K562 (cell line): ENCODE measurements around the gene ZC3H10. TPM values are rescaled to one million over a fixed set of nuclear protein-coding genes. Genes with fewer than 3 reads are reported as not detected.
A peak's percentile ranks its signal among the peaks of the same experiment; 100 is the strongest.

Source experiments
- CBX1 ChIP-seq: sonication (generic); IDR thresholded peaks from 2 replicates; pipeline ENCODE4 v1.6.1; 2016; ENCODE audit warnings: antibody characterized with exemption, low read depth, mild to moderate bottlenecking
- CHD2 ChIP-seq: IDR thresholded peaks from 2 replicates; pipeline ENCODE4 v1.6.1; 2011; ENCODE audit warnings: low read depth, low read length
- DMBX1 ChIP-seq: fragments of 250-450 bp; sonication (Bioruptor Pico); IDR thresholded peaks from 2 replicates; pipeline ENCODE4 v1.8.0; 2022; ENCODE audit warnings: inconsistent platforms, mild to moderate bottlenecking, moderate library complexity, borderline replicate concordance
- DNMT1 ChIP-seq: fragments of 450-650 bp; IDR thresholded peaks from 2 replicates; pipeline ENCODE4 v1.6.1; 2016; ENCODE audit warnings: antibody characterized with exemption, mild to moderate bottlenecking
- E2F3 ChIP-seq: fragments of 250-450 bp; sonication (Bioruptor Pico); IDR thresholded peaks from 2 replicates; pipeline ENCODE4 v1.4.0; 2020; ENCODE audit warnings: mild to moderate bottlenecking
- ESRRB ChIP-seq: fragments of 250-450 bp; sonication (Bioruptor Pico); IDR thresholded peaks from 2 replicates; pipeline ENCODE4 v1.5.0; 2020; ENCODE audit warnings: mild to moderate bottlenecking, moderate library complexity, borderline replicate concordance
- FIP1L1 ChIP-seq: fragments of 200-400 bp; formaldehyde crosslinking; IDR thresholded peaks from 2 replicates; pipeline ENCODE4 v1.6.1; 2018; ENCODE audit warnings: mild to moderate bottlenecking, low read depth, low read length; ENCODE audit not compliant: poor library complexity, severe bottlenecking
- GATA2 ChIP-seq: sonication (generic); formaldehyde crosslinking; IDR thresholded peaks from 2 replicates; pipeline ENCODE4 v1.4.0; 2020; ENCODE audit warnings: mild to moderate bottlenecking, missing genetic modification reagents
- HLTF ChIP-seq: fragments of 450-650 bp; IDR thresholded peaks from 2 replicates; pipeline ENCODE4 v1.6.1; 2016
- IFI16 ChIP-seq: fragments of 250-450 bp; sonication (Bioruptor Pico); IDR thresholded peaks from 2 replicates; pipeline ENCODE4 v2.1.2; 2022; ENCODE audit warnings: mild to moderate bottlenecking, inconsistent platforms
- KLF1 ChIP-seq: fragments of 450-650 bp; IDR thresholded peaks from 2 replicates; pipeline ENCODE4 v1.6.1; 2016; ENCODE audit warnings: missing genetic modification characterization, missing compliant biosample characterization
- L3MBTL2 ChIP-seq: fragments of 450-650 bp; IDR thresholded peaks from 2 replicates; pipeline ENCODE4 v1.6.1; 2016; ENCODE audit warnings: mild to moderate bottlenecking, moderate library complexity
- MLLT1 ChIP-seq, 2 experiments: fragments of 450-650 bp; IDR thresholded peaks; 2 replicates each; pipeline ENCODE4 v1.6.1; 2016
- NCOA1 ChIP-seq: fragments of 450-650 bp; IDR thresholded peaks from 2 replicates; pipeline ENCODE4 v1.6.1; 2016; ENCODE audit warnings: low read depth
- NFE2 ChIP-seq: IDR thresholded peaks from 2 replicates; pipeline ENCODE4 v1.6.1; 2014; ENCODE audit warnings: antibody characterized with exemption, low read depth
- NR3C1 ChIP-seq: sonication (generic); formaldehyde crosslinking; IDR thresholded peaks from 2 replicates; pipeline ENCODE4 v1.8.1; 2022; ENCODE audit warnings: missing genetic modification reagents
- PYGO2 ChIP-seq: fragments of 450-650 bp; IDR thresholded peaks from 2 replicates; pipeline ENCODE4 v1.6.1; 2016; ENCODE audit warnings: mild to moderate bottlenecking, missing genetic modification characterization, moderate library complexity, missing compliant biosample characterization
- RBM14 ChIP-seq: fragments of 200-400 bp; formaldehyde crosslinking; IDR thresholded peaks from 2 replicates; pipeline ENCODE4 v1.6.1; 2018; ENCODE audit warnings: low read depth, mild to moderate bottlenecking, low read length, moderate library complexity, borderline replicate concordance; ENCODE audit not compliant: insufficient read depth
- SAFB ChIP-seq: fragments of 200-400 bp; formaldehyde crosslinking; IDR thresholded peaks from 2 replicates; pipeline ENCODE4 v1.6.1; 2017; ENCODE audit warnings: low read depth, low read length, borderline replicate concordance
- SNAPC5 ChIP-seq: fragments of 250-450 bp; sonication (Bioruptor Pico); IDR thresholded peaks from 2 replicates; pipeline ENCODE4 v1.8.0; 2021; ENCODE audit warnings: moderate library complexity, mild to moderate bottlenecking, inconsistent platforms
- ZBTB17 ChIP-seq: fragments of 450-650 bp; formaldehyde crosslinking; IDR thresholded peaks from 2 replicates; pipeline ENCODE4 v1.4.0; 2020; ENCODE audit warnings: mild to moderate bottlenecking
- ZFP30 ChIP-seq: fragments of 250-450 bp; sonication (Bioruptor Pico); IDR thresholded peaks from 2 replicates; pipeline ENCODE4 v1.8.0; 2022; ENCODE audit warnings: moderate library complexity, mild to moderate bottlenecking, inconsistent platforms, borderline replicate concordance
- ZNF121 ChIP-seq: sonication (generic); formaldehyde crosslinking; conservative IDR thresholded peaks from 2 replicates; pipeline ENCODE4 v1.8.0; 2022; ENCODE audit warnings: missing genetic modification reagents
- ZNF140 ChIP-seq: fragments of 250-450 bp; sonication (Bioruptor Pico); IDR thresholded peaks from 2 replicates; pipeline ENCODE4 v1.8.0; 2021; ENCODE audit warnings: moderate library complexity, mild to moderate bottlenecking, inconsistent platforms
- ZNF212 ChIP-seq: fragments of 450-650 bp; formaldehyde crosslinking; IDR thresholded peaks from 2 replicates; pipeline ENCODE4 v1.4.0; 2020; ENCODE audit warnings: mild to moderate bottlenecking
- polyA plus RNA-seq, 8 experiments: library from polyadenylated mRNA; depleted of rRNA in 4 of 8; stranded (reverse) in 5 of 8; unstranded in 3 of 8; fragments of >200 nt; fragmentation: Nextera tagmentation in 2 of 8; fragmentation: Illumina TruSeq in 1 of 8; extraction: Ambion mirVana in 2 of 8; extraction: Trizol in 1 of 8; gene quantifications; 2 replicates each; pipeline versions ENCODE4 v1.2.1 to v1.2.3, GENCODE V29; 2011 to 2014; ENCODE audit warnings: inconsistent platforms in 1 of 8, missing spikeins in 1 of 8
- total RNA-seq, 7 experiments: library from RNA; depleted of rRNA in 6 of 7; stranded (reverse); fragments of >200 nt in 6 of 7; fragmentation: Illumina TruSeq in 2 of 7; extraction: Trizol in 2 of 7; gene quantifications; 2 replicates each; pipeline versions ENCODE4 v1.2.1 to v1.2.3, GENCODE V29; 2011 to 2021; ENCODE audit warnings: low replicate concordance in 1 of 7
- TF ChIP-seq, protein P1 (sequence below), 2 experiments: IDR thresholded peaks; 2 replicates each; pipeline ENCODE4 v1.6.1; 2012; ENCODE audit warnings: improper control_type of control experiment in 2 of 2, low read depth in 2 of 2, low read length in 2 of 2, borderline replicate concordance in 1 of 2
- TF ChIP-seq, protein P2 (sequence below): sonication (generic); IDR thresholded peaks from 2 replicates; pipeline ENCODE4 v1.6.1; 2016

Gene ZC3H10
- total and polyA plus RNA-seq, 9 of the 15 experiments (the other 6 are each of a cell fraction or from before 2014, with no cell fraction given): 0.31 to 4.1 (median 1.6) TPM

DNA sequence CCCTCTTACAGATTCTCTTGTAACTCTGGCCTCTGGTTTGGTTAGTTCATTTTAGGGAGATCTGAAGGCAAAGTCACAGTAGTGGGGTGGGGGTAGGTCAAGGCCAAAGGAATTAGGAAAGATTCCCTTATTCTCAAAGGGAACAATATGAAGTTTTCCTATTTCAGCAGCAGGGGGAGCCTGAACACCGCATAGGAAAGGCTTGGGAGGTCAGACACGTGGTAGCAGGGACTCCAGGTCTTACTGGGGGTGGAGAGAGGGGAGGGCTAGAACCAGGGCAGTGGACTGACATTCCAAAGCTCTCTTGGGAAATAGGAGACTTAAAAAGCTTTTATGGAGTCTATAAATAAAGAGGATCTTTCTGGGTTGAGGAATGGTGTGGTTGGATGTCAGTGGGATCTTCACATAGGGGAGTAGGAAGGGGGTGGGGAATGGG, 1.3 kb downstream of the ZC3H10 start (continued):
- TF ChIP-seq SNAPC5 (CRISPR knock-in tag) (no peak), ZNF121 (no peak), DNMT1 (no peak), MLLT1 (IDR thresholded peaks at IDR 0.05) (no peak), CHD2 (no peak), ZFP30 (CRISPR knock-in tag) (no peak), ZNF140 (no peak), DMBX1 (CRISPR knock-in tag) (no peak), HLTF (no peak), L3MBTL2 (peak; percentile 78), SAFB (no peak), NCOA1 (no peak), ZNF212 (CRISPR knock-in tag) (no peak), CBX1 (no peak), NFE2 (no peak), NR3C1 (CRISPR knock-in tag) (no peak), IFI16 (CRISPR knock-in tag) (no peak), PYGO2 (tag) (no peak), FIP1L1 (no peak), E2F3 (CRISPR knock-in tag) (no peak), RBM14 (no peak), KLF1 (tag) (no peak), ESRRB (CRISPR knock-in tag) (no peak), GATA2 (CRISPR knock-in tag) (no peak), ZBTB17 (no peak)
- TF ChIP-seq, protein P1, sequence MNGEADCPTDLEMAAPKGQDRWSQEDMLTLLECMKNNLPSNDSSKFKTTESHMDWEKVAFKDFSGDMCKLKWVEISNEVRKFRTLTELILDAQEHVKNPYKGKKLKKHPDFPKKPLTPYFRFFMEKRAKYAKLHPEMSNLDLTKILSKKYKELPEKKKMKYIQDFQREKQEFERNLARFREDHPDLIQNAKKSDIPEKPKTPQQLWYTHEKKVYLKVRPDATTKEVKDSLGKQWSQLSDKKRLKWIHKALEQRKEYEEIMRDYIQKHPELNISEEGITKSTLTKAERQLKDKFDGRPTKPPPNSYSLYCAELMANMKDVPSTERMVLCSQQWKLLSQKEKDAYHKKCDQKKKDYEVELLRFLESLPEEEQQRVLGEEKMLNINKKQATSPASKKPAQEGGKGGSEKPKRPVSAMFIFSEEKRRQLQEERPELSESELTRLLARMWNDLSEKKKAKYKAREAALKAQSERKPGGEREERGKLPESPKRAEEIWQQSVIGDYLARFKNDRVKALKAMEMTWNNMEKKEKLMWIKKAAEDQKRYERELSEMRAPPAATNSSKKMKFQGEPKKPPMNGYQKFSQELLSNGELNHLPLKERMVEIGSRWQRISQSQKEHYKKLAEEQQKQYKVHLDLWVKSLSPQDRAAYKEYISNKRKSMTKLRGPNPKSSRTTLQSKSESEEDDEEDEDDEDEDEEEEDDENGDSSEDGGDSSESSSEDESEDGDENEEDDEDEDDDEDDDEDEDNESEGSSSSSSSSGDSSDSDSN (IDR thresholded peaks at IDR 0.05; ENCODE audit: borderline replicate concordance in 1 of 2, low read depth in 2 of 2, low read length in 2 of 2): no peak
- TF ChIP-seq, protein P2, sequence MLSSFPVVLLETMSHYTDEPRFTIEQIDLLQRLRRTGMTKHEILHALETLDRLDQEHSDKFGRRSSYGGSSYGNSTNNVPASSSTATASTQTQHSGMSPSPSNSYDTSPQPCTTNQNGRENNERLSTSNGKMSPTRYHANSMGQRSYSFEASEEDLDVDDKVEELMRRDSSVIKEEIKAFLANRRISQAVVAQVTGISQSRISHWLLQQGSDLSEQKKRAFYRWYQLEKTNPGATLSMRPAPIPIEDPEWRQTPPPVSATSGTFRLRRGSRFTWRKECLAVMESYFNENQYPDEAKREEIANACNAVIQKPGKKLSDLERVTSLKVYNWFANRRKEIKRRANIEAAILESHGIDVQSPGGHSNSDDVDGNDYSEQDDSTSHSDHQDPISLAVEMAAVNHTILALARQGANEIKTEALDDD: no peak
